Ascending aorta (tissue), 2 donors: ENCODE results near the gene LETM1. TPM values are rescaled to one million over a fixed set of nuclear protein-coding genes. Genes with fewer than 3 reads are reported as not detected.
"Not testable (repeated sequence)": the region's sequence is repeated elsewhere in the genome, so short reads cannot be mapped to it uniquely, and the experiment has no call there.

ENCODE experiments used
- DNase-seq, 2 donors: peaks; one replicate each; pipeline ENCODE4 v3.0.0-alpha.2; 2019; ENCODE audit warnings: low spot score in 2 of 2
- H3K27ac ChIP-seq, 2 donors: fragments of 200-600 bp; sonication (generic); one replicate each; pipeline ENCODE4 v1.5.1; 2016 to 2017; ENCODE audit warnings: mild to moderate bottlenecking in 1 of 2
- H3K27me3 ChIP-seq: fragments of 200-600 bp; sonication (generic); one replicate; pipeline ENCODE4 v1.5.1; 2017
- H3K36me3 ChIP-seq, 2 donors: fragments of 200-600 bp; sonication (generic); one replicate each; pipeline ENCODE4 v1.5.1; 2016
- H3K4me1 ChIP-seq, 2 donors: fragments of 200-600 bp; sonication (generic); one replicate each; pipeline ENCODE4 v1.5.1; 2016 to 2017; ENCODE audit warnings: mild to moderate bottlenecking in 1 of 2
- H3K4me3 ChIP-seq, 2 donors: fragments of 200-600 bp; sonication (generic); one replicate each; pipeline ENCODE4 v1.5.1; 2016 to 2017; ENCODE audit warnings: mild to moderate bottlenecking in 1 of 2
- H3K9me3 ChIP-seq, 2 donors: fragments of 200-600 bp; sonication (generic); one replicate each; pipeline ENCODE4 v1.5.1; 2016
- intact Hi-C: fragments of 100-400 bp; cut with DNase I; formaldehyde crosslinking; loops from one replicate; pipeline ENCODE4 v1.15.1; 2023
- total RNA-seq: library from RNA; depleted of rRNA; stranded (reverse); fragments of >200 nt; gene quantifications from one replicate; pipeline ENCODE4 v1.1.0, GENCODE V29; 2016
- TF ChIP-seq, protein P1 (sequence below), 3 experiments: fragments of 200-600 bp in 2 of 3; fragments of 450-650 bp in 1 of 3; sonication (generic) in 2 of 3; IDR thresholded peaks; one replicate each; pipeline ENCODE4 v1.5.1; 2016 to 2019; ENCODE audit warnings: antibody characterized with exemption in 3 of 3, mild to moderate bottlenecking in 1 of 3, moderate library complexity in 1 of 3

Gene LETM1
- total RNA-seq, 1 donor from 2014 or later = 37.7 TPM

DNA sequence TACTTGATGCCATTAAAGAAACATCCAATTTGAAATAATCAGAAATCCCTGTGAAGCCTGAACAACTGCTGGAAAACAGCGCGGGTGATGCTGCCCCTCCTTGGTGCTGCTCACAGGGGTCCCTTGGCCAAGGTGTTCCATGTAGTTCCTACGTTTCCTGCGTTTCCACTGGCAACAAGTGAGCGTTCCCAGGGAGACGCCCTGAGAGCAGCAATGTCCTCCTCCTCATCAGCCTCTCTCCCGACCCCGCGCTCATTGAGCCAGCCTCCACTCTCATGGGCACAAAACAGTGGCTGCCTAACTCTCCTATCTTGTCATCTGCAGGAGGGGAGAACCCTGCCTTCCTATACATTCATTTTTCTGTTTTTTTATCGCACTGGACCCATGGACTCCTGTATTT lies 18.9 kb downstream of the LETM1 start:
- H3K4me1 ChIP-seq = peaks cover 0 to 3% of the 10 kb centered on the region in 2 donors
- DNase-seq = no peak
- intact Hi-C loops = no loop called here
- peaks cover 78 to 91% of the 10 kb centered on the region in 2 donors for H3K36me3 ChIP-seq
- H3K9me3 ChIP-seq = no peaks in the 10 kb centered on the region
- no peak overlapping the region for H3K4me3 ChIP-seq
- H3K27ac ChIP-seq = no peak overlapping the region
- no peaks in the 10 kb centered on the region for H3K27me3 ChIP-seq
- TF ChIP-seq, protein P1, sequence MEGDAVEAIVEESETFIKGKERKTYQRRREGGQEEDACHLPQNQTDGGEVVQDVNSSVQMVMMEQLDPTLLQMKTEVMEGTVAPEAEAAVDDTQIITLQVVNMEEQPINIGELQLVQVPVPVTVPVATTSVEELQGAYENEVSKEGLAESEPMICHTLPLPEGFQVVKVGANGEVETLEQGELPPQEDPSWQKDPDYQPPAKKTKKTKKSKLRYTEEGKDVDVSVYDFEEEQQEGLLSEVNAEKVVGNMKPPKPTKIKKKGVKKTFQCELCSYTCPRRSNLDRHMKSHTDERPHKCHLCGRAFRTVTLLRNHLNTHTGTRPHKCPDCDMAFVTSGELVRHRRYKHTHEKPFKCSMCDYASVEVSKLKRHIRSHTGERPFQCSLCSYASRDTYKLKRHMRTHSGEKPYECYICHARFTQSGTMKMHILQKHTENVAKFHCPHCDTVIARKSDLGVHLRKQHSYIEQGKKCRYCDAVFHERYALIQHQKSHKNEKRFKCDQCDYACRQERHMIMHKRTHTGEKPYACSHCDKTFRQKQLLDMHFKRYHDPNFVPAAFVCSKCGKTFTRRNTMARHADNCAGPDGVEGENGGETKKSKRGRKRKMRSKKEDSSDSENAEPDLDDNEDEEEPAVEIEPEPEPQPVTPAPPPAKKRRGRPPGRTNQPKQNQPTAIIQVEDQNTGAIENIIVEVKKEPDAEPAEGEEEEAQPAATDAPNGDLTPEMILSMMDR (IDR thresholded peaks at IDR 0.05) = no peak

- Histone ChIP-seq H3K9me3 (no peaks in the 10 kb centered on the region), H3K27ac (no peak overlapping the region), H3K27me3 (no peaks in the 10 kb centered on the region), H3K4me1 (no peaks in the 10 kb centered on the region), H3K4me3 (no peak overlapping the region), H3K36me3 (peaks cover 79 to 92% of the 10 kb centered on the region in 2 donors)
- intact Hi-C loops = no loop called here
- TF ChIP-seq, protein P1 (IDR thresholded peaks at IDR 0.05) = no peak
- DNase-seq = no peak
Observed at GRCh38 chr4:1836650-1837049, 19.3 kb downstream of the LETM1 start.

DNA sequence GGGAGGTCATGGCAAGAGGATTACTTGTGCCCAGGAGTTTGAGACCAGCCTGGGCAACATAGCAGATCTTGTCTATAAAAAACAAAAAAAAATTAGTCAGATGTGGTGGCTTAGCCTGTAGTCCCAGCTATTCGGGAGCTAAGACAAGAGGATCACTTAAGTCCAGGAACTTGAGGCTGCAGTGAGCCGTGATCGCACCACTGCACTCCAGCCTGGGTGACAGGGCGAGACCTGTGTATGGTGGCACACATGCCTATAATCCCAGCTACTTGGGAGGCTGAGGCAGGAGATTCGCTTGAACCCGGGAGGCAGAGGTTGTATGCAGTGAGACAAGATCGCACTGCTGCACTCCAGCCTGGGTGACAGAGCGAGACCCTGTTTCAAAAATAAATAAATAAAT lies 20.1 kb downstream of the LETM1 start:
- H3K4me1 ChIP-seq, DNase-seq, H3K27me3 ChIP-seq, H3K27ac ChIP-seq, H3K4me3 ChIP-seq, H3K9me3 ChIP-seq, intact Hi-C loops: not testable (repeated sequence)
- H3K36me3 ChIP-seq = peaks cover 81 to 95% of the 10 kb centered on the region in 2 donors

GRCh38 chr4:1834047-1834775 lies 21.7 kb downstream of the LETM1 start:
- Histone ChIP-seq H3K4me3 (no peak overlapping the region), H3K9me3 (no peaks in the 10 kb centered on the region), H3K27ac (no peak overlapping the region), H3K4me1 (no peaks in the 10 kb centered on the region), H3K36me3 (peaks cover 77 to 88% of the 10 kb centered on the region in 2 donors), H3K27me3 (no peaks in the 10 kb centered on the region)
- TF ChIP-seq, protein P1 (IDR thresholded peaks at IDR 0.05) = no peak
- intact Hi-C loops = no loop called here
- no peak for DNase-seq

DNA sequence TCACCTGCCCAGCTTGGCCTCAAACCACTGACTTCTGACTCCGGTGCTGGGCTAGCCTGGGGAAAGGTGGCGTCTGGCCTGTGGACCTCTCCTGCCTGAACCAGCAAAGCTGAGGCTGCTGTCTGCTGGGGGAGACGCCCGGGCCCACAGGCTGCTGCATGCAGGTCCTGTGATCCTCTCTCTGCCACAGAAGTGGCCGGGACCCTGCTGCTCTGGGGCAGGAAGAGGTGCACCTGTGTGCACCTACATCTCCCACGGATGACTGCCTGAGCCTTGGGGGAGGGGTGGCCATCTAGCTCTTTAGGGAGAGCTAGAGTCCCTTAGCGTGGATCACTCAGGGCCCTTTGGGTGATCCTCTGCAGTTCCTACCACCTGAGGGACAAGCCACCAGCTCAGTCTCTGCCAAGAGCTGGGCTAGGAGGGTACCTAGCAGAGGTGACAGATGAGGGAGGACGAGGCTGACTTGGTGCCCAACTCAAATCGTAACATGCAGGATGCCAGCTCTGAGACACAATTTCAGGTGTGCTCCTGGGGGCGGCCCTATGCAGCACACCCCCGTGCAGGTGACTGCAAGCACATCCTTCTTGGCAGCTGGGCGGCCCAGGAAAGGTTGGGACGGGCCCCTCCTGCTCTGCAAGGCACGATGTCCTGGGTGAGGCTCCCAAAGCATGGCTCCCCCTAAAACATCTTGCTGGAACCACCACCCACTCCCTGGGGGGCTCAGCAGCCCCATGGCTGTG lies 22.5 kb downstream of the LETM1 start:
- Histone ChIP-seq H3K27me3 (no peaks in the 10 kb centered on the region), H3K36me3 (peaks cover 75 to 80% of the 10 kb centered on the region in 2 donors), H3K9me3 (no peaks in the 10 kb centered on the region), H3K4me1 (no peaks in the 10 kb centered on the region), H3K4me3 (no peak overlapping the region), H3K27ac (no peak overlapping the region)
- no peak for DNase-seq
- TF ChIP-seq, protein P1 (IDR thresholded peaks at IDR 0.05) = no peak
- intact Hi-C loops = no loop called here

GRCh38 chr4:1832690-1833089 lies 23.3 kb downstream of the LETM1 start:
- Histone ChIP-seq H3K4me3 (no peak overlapping the region), H3K9me3 (no peaks in the 10 kb centered on the region), H3K27ac (no peak overlapping the region), H3K27me3 (no peaks in the 10 kb centered on the region), H3K36me3 (peaks cover 69 to 73% of the 10 kb centered on the region in 2 donors), H3K4me1 (no peaks in the 10 kb centered on the region)
- TF ChIP-seq, protein P1 (IDR thresholded peaks at IDR 0.05) = no peak
- intact Hi-C loops = no loop called here
- DNase-seq = no peak
